ENCODE measurements around the gene VAT1L. TPM values are rescaled to one million over a fixed set of nuclear protein-coding genes. Genes with fewer than 3 reads are reported as not detected.

Gene VAT1L
- total and polyA plus RNA-seq, 2 donors = 0.24 to 0.34 TPM

DNA sequence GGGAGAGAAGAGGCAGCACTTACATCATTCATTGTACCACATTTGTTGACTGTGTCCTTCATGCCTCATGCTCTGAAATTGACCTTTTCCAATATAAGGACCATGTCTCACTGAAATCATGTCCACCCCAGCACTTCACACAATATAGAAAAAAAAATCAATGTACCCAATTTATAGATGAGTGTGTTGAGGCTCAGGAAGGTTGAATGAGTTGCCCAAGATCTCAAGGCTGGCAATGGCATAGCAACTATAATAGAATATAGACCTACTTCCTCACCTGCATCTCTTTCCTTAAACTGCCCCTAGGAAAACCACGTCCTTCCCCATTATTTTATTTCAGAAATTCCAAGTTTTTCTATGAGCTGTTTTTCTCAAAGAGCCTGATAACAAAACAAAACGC lies 912 bp upstream of the VAT1L start:
- Histone ChIP-seq H3K4me3 (ENCODE audit: low read length in 2 of 2) (no peak overlapping the region), H3K9me3 (ENCODE audit: control insufficient read depth in 2 of 2, insufficient read depth in 1 of 2, low read length in 1 of 2) (no peaks in the 10 kb centered on the region), H3K27ac (ENCODE audit: low read depth in 1 of 2, low read length in 1 of 2) (no peak overlapping the region), H3K27me3 (ENCODE audit: control insufficient read depth in 2 of 2, insufficient read depth in 1 of 2, low read length in 1 of 2) (peaks cover 41 to 42% of the 10 kb centered on the region in 2 donors), H3K4me1 (ENCODE audit: control insufficient read depth in 2 of 2, insufficient read depth in 2 of 2, low read length in 2 of 2) (no peaks in the 10 kb centered on the region), H3K36me3 (ENCODE audit: control insufficient read depth in 2 of 2, insufficient read depth in 2 of 2, low read length in 1 of 2) (no peaks in the 10 kb centered on the region)
- 47% methylated on average over 2 of the region's 2 CpGs for WGBS
- no peak for DNase-seq (ENCODE audit: low read depth in 6 of 9, low spot score in 9 of 9)

DNA sequence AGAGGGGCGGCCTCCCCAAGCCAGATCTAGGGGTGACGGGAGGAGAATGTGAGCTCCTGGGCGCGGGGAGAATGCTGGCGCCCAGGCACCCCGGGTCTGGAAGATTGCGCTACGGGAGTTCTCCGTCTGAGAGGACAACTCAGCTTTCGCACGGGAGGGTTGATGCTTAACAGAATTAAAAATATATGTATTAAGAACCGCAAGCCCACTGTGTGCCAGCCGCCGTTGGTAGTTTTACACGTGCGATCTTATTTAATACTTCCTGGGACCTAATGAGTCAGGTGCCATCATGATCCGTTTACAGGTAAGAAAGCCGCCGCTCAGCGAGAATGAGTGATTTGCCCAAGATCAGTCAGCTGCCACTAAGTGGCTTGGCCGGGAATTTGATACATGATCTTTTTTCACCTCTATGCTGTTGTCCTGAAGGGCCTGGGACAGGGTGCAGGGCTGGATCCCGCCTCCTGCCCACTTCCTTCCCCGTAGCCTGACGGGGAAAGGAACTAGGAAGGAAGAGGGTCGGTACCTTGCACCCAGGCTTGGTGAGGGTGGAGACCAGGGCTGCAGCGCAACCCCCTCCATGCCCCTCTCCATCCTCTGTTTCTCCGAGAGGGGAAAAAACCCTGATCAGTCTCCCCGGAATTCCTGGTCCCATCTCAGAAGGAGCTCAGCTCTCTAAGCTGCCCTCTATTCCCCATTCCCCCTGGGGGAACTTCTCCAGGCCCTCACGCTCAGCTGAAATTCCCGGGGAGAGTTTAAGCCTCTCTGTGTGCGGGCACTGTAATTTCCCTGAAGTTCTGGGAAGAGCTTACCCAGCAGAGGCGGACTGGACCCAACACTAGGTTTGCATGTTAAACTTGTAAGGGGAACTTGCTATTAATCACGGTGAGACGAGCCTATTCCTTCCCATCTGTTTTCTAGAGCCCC lies 983 bp downstream of the VAT1L start:
- H3K4me1 ChIP-seq (ENCODE audit: control insufficient read depth in 2 of 2, insufficient read depth in 2 of 2, low read length in 2 of 2) = no peaks in the 10 kb centered on the region
- no peaks in the 10 kb centered on the region for H3K9me3 ChIP-seq (ENCODE audit: control insufficient read depth in 2 of 2, insufficient read depth in 1 of 2, low read length in 1 of 2)
- peaks cover 41 to 42% of the 10 kb centered on the region in 2 donors for H3K27me3 ChIP-seq (ENCODE audit: control insufficient read depth in 2 of 2, insufficient read depth in 1 of 2, low read length in 1 of 2)
- no peaks in the 10 kb centered on the region for H3K36me3 ChIP-seq (ENCODE audit: control insufficient read depth in 2 of 2, insufficient read depth in 2 of 2, low read length in 1 of 2)
- H3K4me3 ChIP-seq (ENCODE audit: low read length in 2 of 2) = no peak overlapping the region
- no peak overlapping the region for H3K27ac ChIP-seq (ENCODE audit: low read depth in 1 of 2, low read length in 1 of 2)
- no peak for DNase-seq (ENCODE audit: low read depth in 6 of 9, low spot score in 9 of 9)
- 7% methylated on average over 34 of the region's 34 CpGs for WGBS

DNA sequence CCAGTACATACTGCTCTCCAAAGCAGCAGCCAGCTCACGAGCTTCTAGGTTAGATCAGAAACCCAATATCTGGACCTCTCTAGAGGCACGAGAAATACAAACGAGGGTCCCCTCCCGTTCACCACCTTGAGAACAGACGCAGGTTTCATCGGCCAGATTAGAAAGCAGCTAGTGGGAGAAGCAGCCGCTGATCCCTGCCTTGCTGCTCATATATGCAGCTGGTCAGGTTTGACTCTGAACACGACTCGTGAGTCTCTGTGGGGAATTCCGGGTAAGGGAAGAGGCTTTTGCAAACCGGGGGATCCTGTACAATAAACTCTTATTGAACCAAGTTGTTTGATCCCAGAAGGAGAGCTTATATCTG lies 1.6 kb downstream of the VAT1L start:
- no peak for DNase-seq (ENCODE audit: low read depth in 6 of 9, low spot score in 9 of 9)
- Histone ChIP-seq H3K9me3 (ENCODE audit: control insufficient read depth in 2 of 2, insufficient read depth in 1 of 2, low read length in 1 of 2) (no peaks in the 10 kb centered on the region), H3K4me1 (ENCODE audit: control insufficient read depth in 2 of 2, insufficient read depth in 2 of 2, low read length in 2 of 2) (no peaks in the 10 kb centered on the region), H3K4me3 (ENCODE audit: low read length in 2 of 2) (no peak overlapping the region), H3K36me3 (ENCODE audit: control insufficient read depth in 2 of 2, insufficient read depth in 2 of 2, low read length in 1 of 2) (no peaks in the 10 kb centered on the region), H3K27ac (ENCODE audit: low read depth in 1 of 2, low read length in 1 of 2) (no peak overlapping the region), H3K27me3 (ENCODE audit: control insufficient read depth in 2 of 2, insufficient read depth in 1 of 2, low read length in 1 of 2) (peaks cover 41 to 42% of the 10 kb centered on the region in 2 donors)
- WGBS = 12% methylated on average over 11 of the region's 11 CpGs

DNA sequence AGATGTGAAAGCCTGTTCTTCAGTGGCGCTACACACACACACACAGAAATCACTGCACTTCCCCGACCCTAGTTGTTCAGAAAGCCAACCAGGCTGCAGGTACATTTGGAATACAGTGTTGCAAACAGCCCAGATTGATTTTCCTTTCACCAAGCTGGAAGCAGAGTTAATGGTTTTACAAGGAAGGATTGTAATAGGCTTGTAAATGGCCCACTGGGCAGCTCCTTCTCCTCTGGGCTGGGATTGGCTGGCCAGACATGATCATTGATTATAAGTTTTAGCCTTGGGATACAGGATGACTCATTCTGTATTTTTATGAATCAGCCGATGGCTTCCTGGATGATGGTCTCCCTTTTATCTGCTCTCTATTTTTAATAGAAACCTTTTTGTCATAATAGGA lies 2.5 kb downstream of the VAT1L start:
- no peak for DNase-seq (ENCODE audit: low read depth in 6 of 9, low spot score in 9 of 9)
- H3K4me1 ChIP-seq (ENCODE audit: control insufficient read depth in 2 of 2, insufficient read depth in 2 of 2, low read length in 2 of 2) = no peaks in the 10 kb centered on the region
- no peak overlapping the region for H3K27ac ChIP-seq (ENCODE audit: low read depth in 1 of 2, low read length in 1 of 2)
- H3K27me3 ChIP-seq (ENCODE audit: control insufficient read depth in 2 of 2, insufficient read depth in 1 of 2, low read length in 1 of 2) = peaks cover 41 to 42% of the 10 kb centered on the region in 2 donors
- no peaks in the 10 kb centered on the region for H3K36me3 ChIP-seq (ENCODE audit: control insufficient read depth in 2 of 2, insufficient read depth in 2 of 2, low read length in 1 of 2)
- no peaks in the 10 kb centered on the region for H3K9me3 ChIP-seq (ENCODE audit: control insufficient read depth in 2 of 2, insufficient read depth in 1 of 2, low read length in 1 of 2)
- no peak overlapping the region for H3K4me3 ChIP-seq (ENCODE audit: low read length in 2 of 2)
- WGBS = 83% methylated on average over 3 of the region's 3 CpGs

DNA sequence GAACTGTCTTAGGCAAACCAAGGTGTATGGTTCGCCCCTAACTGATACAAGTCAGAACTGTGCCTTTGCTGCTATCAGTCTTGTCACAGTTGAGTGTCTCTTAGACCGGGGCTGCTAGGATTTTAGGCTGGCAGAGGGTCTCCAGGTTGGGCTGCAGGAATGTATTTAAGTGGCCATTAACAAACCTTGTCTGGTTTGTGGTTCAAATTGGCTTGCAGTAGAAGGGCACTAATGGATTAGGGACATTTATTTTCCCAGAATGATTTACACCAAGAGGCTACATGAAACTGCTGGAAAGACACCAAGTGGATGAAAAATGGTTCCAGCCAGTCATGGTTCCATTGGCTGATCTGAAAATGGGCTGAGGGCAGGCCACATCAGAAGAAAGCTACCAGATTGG lies 5.1 kb downstream of the VAT1L start:
- Histone ChIP-seq H3K27me3 (ENCODE audit: control insufficient read depth in 2 of 2, insufficient read depth in 1 of 2, low read length in 1 of 2) (peaks cover 23 to 26% of the 10 kb centered on the region in 2 donors), H3K36me3 (ENCODE audit: control insufficient read depth in 2 of 2, insufficient read depth in 2 of 2, low read length in 1 of 2) (no peaks in the 10 kb centered on the region), H3K27ac (ENCODE audit: low read depth in 1 of 2, low read length in 1 of 2) (no peak overlapping the region), H3K4me3 (ENCODE audit: low read length in 2 of 2) (no peak overlapping the region), H3K4me1 (ENCODE audit: control insufficient read depth in 2 of 2, insufficient read depth in 2 of 2, low read length in 2 of 2) (no peaks in the 10 kb centered on the region), H3K9me3 (ENCODE audit: control insufficient read depth in 2 of 2, insufficient read depth in 1 of 2, low read length in 1 of 2) (no peaks in the 10 kb centered on the region)
- no peak for DNase-seq (ENCODE audit: low read depth in 6 of 9, low spot score in 9 of 9)
- 80% methylated on average over 2 of the region's 2 CpGs for WGBS

DNA sequence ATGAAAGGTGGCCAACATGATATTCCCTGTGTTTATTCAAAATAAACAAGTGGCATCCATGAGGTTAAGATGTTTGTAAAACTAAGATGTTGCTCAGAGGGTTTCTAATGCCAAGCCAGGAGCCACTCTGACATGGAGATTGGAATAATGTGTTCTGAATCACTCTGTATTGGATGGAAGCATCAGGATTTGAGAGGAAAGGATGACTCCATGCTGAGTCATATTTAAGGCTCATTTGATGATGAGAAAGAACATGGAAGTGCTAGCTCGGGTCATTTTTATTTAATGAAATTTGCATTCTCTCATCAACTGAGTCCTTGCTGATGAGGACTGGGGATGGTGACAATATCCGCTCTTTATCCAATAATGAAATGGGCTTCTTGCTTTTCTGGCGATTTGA lies 6.2 kb downstream of the VAT1L start:
- DNase-seq (ENCODE audit: low read depth in 6 of 9, low spot score in 9 of 9) = no peak
- Histone ChIP-seq H3K4me3 (ENCODE audit: low read length in 2 of 2) (no peak overlapping the region), H3K36me3 (ENCODE audit: control insufficient read depth in 2 of 2, insufficient read depth in 2 of 2, low read length in 1 of 2) (no peaks in the 10 kb centered on the region), H3K27me3 (ENCODE audit: control insufficient read depth in 2 of 2, insufficient read depth in 1 of 2, low read length in 1 of 2) (peaks cover 11 to 14% of the 10 kb centered on the region in 2 donors), H3K4me1 (ENCODE audit: control insufficient read depth in 2 of 2, insufficient read depth in 2 of 2, low read length in 2 of 2) (no peaks in the 10 kb centered on the region), H3K27ac (ENCODE audit: low read depth in 1 of 2, low read length in 1 of 2) (no peak overlapping the region), H3K9me3 (ENCODE audit: control insufficient read depth in 2 of 2, insufficient read depth in 1 of 2, low read length in 1 of 2) (no peaks in the 10 kb centered on the region)
- WGBS = 97% methylated on average over 3 of the region's 3 CpGs

DNA sequence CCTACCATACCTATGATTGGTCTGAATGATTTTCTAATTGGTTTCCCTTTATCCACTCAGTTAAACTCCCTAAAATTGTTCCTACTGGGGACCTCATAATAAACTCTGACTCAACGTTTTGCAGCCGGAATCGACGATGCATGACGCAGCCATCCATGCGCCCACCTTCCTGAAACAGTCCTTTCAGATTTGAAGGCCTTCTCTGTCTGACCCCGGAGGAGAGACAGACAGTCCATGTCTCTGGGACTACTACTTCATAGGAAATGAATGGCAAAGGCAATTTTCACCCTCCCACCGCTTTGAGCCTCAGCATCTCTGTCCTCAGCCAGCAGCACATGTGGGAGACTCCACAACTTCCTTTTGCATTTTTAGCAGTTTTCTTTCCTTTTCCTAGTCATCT lies 13.5 kb downstream of the VAT1L start:
- H3K9me3 ChIP-seq (ENCODE audit: control insufficient read depth in 2 of 2, insufficient read depth in 1 of 2, low read length in 1 of 2) = no peaks in the 10 kb centered on the region
- no peaks in the 10 kb centered on the region for H3K4me1 ChIP-seq (ENCODE audit: control insufficient read depth in 2 of 2, insufficient read depth in 2 of 2, low read length in 2 of 2)
- no peaks in the 10 kb centered on the region for H3K36me3 ChIP-seq (ENCODE audit: control insufficient read depth in 2 of 2, insufficient read depth in 2 of 2, low read length in 1 of 2)
- H3K27ac ChIP-seq (ENCODE audit: low read depth in 1 of 2, low read length in 1 of 2) = no peak overlapping the region
- 91% methylated on average over 8 of the region's 8 CpGs for WGBS
- no peaks in the 10 kb centered on the region for H3K27me3 ChIP-seq (ENCODE audit: control insufficient read depth in 2 of 2, insufficient read depth in 1 of 2, low read length in 1 of 2)
- no peak for DNase-seq (ENCODE audit: low read depth in 6 of 9, low spot score in 9 of 9)
- no peak overlapping the region for H3K4me3 ChIP-seq (ENCODE audit: low read length in 2 of 2)

DNA sequence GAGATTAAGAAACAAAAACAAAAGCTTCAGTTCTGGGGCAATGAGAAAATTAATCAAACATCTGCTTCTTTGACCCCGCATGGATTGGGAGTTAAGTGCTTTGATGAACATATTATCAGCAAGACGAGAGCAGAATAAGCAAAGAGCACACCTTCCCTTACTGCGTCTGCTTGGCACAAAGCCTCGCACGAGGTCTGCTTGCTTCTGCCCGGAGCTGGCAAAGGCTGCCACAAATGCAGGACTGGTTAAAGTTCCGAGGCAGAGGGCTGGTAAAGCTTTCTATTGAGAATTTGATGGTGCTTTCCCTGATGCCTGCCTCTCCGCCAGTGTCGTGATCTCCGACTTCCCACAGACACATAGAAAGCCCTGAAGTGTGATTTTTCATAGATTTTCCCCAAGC lies 17.0 kb downstream of the VAT1L start:
- Histone ChIP-seq H3K4me3 (ENCODE audit: low read length in 2 of 2) (no peak overlapping the region), H3K4me1 (ENCODE audit: control insufficient read depth in 2 of 2, insufficient read depth in 2 of 2, low read length in 2 of 2) (no peaks in the 10 kb centered on the region), H3K27me3 (ENCODE audit: control insufficient read depth in 2 of 2, insufficient read depth in 1 of 2, low read length in 1 of 2) (no peaks in the 10 kb centered on the region), H3K27ac (ENCODE audit: low read depth in 1 of 2, low read length in 1 of 2) (no peak overlapping the region), H3K36me3 (ENCODE audit: control insufficient read depth in 2 of 2, insufficient read depth in 2 of 2, low read length in 1 of 2) (no peaks in the 10 kb centered on the region), H3K9me3 (ENCODE audit: control insufficient read depth in 2 of 2, insufficient read depth in 1 of 2, low read length in 1 of 2) (no peaks in the 10 kb centered on the region)
- 95% methylated on average over 10 of the region's 10 CpGs for WGBS
- DNase-seq (ENCODE audit: low read depth in 6 of 9, low spot score in 9 of 9) = no peak

DNA sequence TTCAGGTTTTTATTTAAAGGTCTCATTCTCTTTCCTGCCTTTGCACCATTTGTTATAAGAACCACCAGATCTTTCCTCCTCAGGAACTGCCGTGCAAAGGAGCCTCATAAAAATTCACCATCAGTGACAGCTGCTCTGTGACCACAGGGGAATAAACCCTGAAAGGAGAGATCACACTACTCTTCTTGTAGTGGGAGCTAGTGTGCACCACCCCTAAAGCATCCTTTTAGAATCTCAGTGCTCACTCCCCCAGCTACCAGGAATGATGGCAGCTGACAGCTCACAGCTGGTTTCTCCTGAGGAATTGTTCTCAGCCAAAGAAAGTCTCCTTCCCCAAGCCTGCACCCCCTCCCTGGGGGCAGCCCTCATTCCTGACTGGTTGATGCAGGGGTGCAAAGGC lies 18.7 kb downstream of the VAT1L start:
- DNase-seq (ENCODE audit: low read depth in 6 of 9, low spot score in 9 of 9) = no peak
- H3K4me1 ChIP-seq (ENCODE audit: control insufficient read depth in 2 of 2, insufficient read depth in 2 of 2, low read length in 2 of 2) = no peaks in the 10 kb centered on the region
- WGBS = 53% methylated on average over 1 of the region's 1 CpG
- no peak overlapping the region for H3K4me3 ChIP-seq (ENCODE audit: low read length in 2 of 2)
- no peaks in the 10 kb centered on the region for H3K36me3 ChIP-seq (ENCODE audit: control insufficient read depth in 2 of 2, insufficient read depth in 2 of 2, low read length in 1 of 2)
- no peak overlapping the region for H3K27ac ChIP-seq (ENCODE audit: low read depth in 1 of 2, low read length in 1 of 2)
- no peaks in the 10 kb centered on the region for H3K9me3 ChIP-seq (ENCODE audit: control insufficient read depth in 2 of 2, insufficient read depth in 1 of 2, low read length in 1 of 2)
- H3K27me3 ChIP-seq (ENCODE audit: control insufficient read depth in 2 of 2, insufficient read depth in 1 of 2, low read length in 1 of 2) = no peaks in the 10 kb centered on the region

Measured in thymus (tissue), 11 donors.